Coronary artery (tissue), 2 donors: ENCODE results near the gene DIP2C.

Experiments used
- DNase-seq: peaks from one replicate; pipeline ENCODE4 v3.0.0-alpha.2; 2017; ENCODE audit warnings: low spot score
- H3K27ac ChIP-seq, 2 donors: fragments of 200-600 bp; sonication (generic); one replicate each; pipeline ENCODE4 v1.5.1; 2016 to 2019
- H3K4me3 ChIP-seq: fragments of 200-600 bp; sonication (generic); 2 replicates; pipeline ENCODE4 v1.5.1; 2016; ENCODE audit warnings: mild to moderate bottlenecking, moderate library complexity
- TF ChIP-seq, protein P1 (sequence below): fragments of 200-600 bp; sonication (generic); IDR thresholded peaks from one replicate; pipeline ENCODE4 v1.5.1; 2019; ENCODE audit warnings: antibody characterized with exemption

The DIP2C gene

DNA sequence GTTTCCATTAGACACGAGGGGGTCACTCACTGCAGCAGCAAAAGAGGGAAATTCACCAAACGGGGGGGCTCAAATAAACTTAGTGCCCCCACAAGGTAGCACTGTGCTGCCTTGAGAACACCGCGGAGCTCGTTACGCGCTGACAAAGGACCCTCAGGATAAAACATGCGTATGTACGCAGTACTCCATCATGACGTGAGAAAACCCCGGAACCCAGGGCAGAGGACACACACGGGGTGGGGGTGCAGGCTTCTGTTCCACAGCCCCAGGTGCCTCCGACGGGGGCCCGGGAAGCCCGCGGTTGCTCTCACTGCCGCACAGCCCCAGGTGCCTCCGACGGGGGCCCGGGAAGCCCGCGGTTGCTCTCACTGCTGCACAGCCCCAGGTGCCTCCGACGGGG, 321.8 kb downstream of the DIP2C start:
- no peak for DNase-seq
- TF ChIP-seq, protein P1, sequence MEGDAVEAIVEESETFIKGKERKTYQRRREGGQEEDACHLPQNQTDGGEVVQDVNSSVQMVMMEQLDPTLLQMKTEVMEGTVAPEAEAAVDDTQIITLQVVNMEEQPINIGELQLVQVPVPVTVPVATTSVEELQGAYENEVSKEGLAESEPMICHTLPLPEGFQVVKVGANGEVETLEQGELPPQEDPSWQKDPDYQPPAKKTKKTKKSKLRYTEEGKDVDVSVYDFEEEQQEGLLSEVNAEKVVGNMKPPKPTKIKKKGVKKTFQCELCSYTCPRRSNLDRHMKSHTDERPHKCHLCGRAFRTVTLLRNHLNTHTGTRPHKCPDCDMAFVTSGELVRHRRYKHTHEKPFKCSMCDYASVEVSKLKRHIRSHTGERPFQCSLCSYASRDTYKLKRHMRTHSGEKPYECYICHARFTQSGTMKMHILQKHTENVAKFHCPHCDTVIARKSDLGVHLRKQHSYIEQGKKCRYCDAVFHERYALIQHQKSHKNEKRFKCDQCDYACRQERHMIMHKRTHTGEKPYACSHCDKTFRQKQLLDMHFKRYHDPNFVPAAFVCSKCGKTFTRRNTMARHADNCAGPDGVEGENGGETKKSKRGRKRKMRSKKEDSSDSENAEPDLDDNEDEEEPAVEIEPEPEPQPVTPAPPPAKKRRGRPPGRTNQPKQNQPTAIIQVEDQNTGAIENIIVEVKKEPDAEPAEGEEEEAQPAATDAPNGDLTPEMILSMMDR = no peak

DNA sequence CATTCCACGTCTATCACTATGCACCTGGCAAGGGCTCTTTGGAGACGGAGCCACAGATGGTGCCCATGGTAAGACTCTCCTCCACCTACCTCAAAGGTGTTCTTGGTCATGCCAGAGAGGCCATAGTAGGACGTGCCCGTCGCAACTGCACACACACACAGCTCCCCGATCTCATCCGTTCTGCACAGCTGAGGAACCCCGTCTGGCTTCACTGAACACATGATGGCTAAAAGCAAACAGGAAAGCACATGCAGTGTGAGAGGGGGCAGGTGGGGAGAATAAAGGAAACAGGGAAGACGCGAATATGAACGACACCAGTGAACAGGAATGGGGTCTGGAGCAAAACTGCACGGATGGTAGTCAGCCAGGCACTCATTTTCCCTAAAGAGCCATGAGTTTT, 323.3 kb downstream of the DIP2C start:
- TF ChIP-seq, protein P1 = no peak
- H3K4me3 ChIP-seq = no peak overlapping the region
- H3K27ac ChIP-seq = no peak overlapping the region
- no peak for DNase-seq

More for the DNA sequence above, 321.8 kb downstream of the DIP2C start:
- Histone ChIP-seq H3K4me3 (no peak overlapping the region), H3K27ac (peak overlapping the region in 1 of 2 donors; percentile 16)

DNA sequence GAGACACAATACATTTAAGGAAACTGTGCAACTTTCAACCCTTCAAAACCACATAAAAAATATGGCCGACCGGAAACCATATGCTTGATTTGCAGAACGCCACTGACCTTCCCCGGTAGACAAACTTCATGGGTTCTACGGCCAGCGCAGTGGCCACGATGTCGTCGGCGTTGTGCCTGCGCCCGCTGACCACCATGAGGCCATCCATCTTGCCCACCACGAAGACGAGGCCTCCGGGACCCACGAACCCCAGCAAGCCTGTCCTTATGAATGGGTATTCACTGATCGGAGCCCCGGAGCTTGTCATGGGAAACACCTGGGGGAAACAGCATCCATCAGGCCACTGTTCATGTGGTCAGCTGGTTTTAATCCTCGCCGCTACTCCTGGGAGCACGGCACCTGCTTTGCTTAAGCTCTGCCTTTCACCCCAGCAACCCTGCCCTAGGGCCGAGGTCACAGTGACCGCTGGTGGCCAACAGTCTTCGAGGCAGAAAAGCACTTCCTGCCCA, 325.1 kb downstream of the DIP2C start:
- Histone ChIP-seq H3K4me3 (no peak overlapping the region), H3K27ac (no peak overlapping the region)
- DNase-seq = no peak
- TF ChIP-seq, protein P1 = no peak

DNA sequence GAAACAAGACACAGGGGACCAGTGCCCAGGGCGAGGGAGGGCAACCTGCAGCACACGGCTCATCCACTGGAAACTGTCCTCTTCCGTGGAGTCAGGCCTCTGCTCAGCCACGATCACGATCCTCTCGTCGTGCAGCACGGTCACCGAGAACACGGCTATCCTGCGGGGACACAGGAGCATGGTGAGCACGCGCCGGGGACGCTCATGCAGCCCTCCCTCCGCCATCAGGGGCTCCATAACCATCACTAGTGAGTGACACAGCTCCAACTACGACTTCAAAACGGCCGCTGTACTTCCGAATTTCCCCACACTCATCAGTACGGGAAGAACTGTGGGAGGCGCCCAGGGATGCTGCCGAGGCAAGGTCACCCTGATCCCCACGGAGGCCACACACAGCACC, 326.3 kb downstream of the DIP2C start:
- DNase-seq = no peak
- TF ChIP-seq, protein P1 = no peak
- H3K4me3 ChIP-seq = no peak overlapping the region
- no peak overlapping the region for H3K27ac ChIP-seq

DNA sequence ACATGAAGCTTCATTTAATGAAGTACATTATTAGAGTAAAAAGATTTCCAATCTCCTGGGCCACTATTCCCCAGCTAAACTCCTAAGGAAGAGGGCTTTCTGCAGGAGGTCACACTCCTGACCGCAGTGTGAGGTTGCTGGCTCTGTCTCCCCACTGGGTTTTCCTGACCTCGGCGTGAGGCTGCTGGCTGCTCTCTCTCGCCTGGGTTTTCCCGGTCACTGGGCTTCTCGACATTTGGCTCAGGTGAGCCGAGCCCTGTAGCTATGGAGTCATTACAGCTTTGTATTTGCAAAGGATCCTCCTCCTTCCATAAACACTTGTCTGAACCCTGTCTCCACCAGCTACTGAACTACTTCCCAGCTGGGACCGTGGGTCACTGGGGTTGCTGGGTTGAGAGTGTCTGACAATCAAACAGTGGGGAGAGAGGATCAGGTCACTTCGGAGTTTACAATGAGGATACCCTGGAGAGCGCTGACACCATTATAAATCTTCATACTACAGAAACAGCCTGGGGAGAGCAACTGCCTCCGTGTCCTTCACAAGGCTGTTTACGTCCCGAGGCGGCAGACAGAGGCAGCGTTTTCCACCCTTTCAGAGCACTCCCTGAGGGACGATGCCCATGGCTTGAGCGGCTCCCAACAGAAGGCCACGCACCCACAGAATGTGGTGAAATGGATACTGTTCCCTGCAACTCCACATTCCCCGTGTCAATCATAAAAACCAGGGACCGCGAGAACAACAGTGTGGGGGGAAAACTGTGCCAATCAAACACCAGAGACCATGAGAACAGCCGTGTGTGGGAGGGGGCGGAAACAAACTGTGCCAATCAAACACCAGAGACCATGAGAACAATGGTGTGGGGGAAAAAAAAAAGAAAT, 328.0 kb downstream of the DIP2C start:
- no peak for DNase-seq
- Histone ChIP-seq H3K4me3 (no peak overlapping the region), H3K27ac (no peak overlapping the region)
- TF ChIP-seq, protein P1 = no peak

DNA sequence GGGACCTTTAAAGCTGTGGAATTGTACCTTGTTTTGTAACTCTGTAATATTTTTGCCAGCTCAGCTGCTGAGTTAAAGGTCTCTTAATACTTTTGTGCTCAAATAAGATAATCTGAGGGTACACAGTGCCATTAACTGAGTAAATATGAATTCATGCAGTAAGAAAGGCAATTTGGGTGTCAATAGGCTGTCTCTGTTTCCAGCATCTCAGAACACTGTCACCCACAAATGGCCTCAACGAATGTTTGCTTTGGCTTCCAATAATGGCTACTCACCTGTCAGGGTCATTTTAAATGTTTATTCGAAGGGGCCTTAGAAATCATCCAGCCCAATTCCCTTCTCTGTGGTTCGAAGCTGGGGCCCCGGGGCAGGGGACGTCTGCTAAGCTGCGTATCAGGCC, 328.8 kb downstream of the DIP2C start:
- Histone ChIP-seq H3K27ac (no peak overlapping the region), H3K4me3 (no peak overlapping the region)
- TF ChIP-seq, protein P1 = no peak
- DNase-seq = no peak

DNA sequence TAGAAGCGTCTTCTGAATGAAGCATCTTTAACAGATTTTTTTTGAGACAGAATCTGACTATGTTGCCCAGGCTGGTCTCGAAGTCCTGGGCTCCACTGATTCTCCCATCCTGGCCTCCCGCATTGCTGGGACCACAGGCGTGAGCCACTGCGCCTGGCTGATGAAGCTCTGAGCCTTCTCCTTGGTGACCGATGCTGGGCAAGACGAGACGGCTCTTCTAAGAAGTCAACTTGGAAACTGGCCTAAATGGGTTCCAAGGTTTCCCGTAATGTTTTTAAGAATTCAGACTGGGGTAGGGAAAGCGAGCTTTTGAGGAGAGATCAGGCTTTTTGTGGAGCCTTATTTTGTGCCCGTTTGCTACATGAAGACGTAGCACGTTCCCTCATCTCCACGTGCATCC, 329.7 kb downstream of the DIP2C start:
- TF ChIP-seq, protein P1 = no peak
- H3K4me3 ChIP-seq = no peak overlapping the region
- no peak overlapping the region for H3K27ac ChIP-seq
- no peak for DNase-seq
